Heart right ventricle (tissue), 16 donors: Measurements from ENCODE around the gene MARK1. TPM values are rescaled to one million over a fixed set of nuclear protein-coding genes. Genes with fewer than 3 reads are reported as not detected.

Experiments used
- ATAC-seq, 8 donors: fragments of 200-7000 bp; cut with Tn5 transposase; one replicate each; pipeline ENCODE4 v1.9.1; 2020; ENCODE audit warnings: mild to moderate bottlenecking in 8 of 8, moderate library complexity in 8 of 8, moderate number of reproducible peaks in 1 of 8
- DNase-seq, 2 donors: peaks; one replicate each; pipeline ENCODE4 v3.0.0-alpha.2; 2020
- H3K27ac ChIP-seq, 10 donors: fragments of 200-600 bp; sonication (generic) in 2 of 10; one replicate each; pipeline versions ENCODE4 v1.5.0 to v1.8.0; 2020 to 2022; ENCODE audit warnings: mild to moderate bottlenecking in 3 of 10
- H3K27me3 ChIP-seq, 7 donors: fragments of 200-600 bp; one replicate each; pipeline ENCODE4 v1.8.0; 2021 to 2022; ENCODE audit warnings: mild to moderate bottlenecking in 2 of 7
- H3K36me3 ChIP-seq, 9 donors: fragments of 200-600 bp; sonication (generic) in 1 of 9; one replicate each; pipeline versions ENCODE4 v1.5.0 to v1.8.0; 2020 to 2022; ENCODE audit warnings: mild to moderate bottlenecking in 2 of 9
- H3K4me1 ChIP-seq, 9 donors: fragments of 200-600 bp; sonication (generic) in 1 of 9; one replicate each; pipeline versions ENCODE4 v1.5.0 to v1.8.0; 2020 to 2022; ENCODE audit warnings: mild to moderate bottlenecking in 4 of 9
- H3K4me3 ChIP-seq, 10 donors: fragments of 200-600 bp; sonication (generic) in 2 of 10; one replicate each; pipeline versions ENCODE4 v1.5.0 to v1.8.0; 2020 to 2022; ENCODE audit warnings: mild to moderate bottlenecking in 7 of 10, moderate library complexity in 2 of 10
- H3K9me3 ChIP-seq, 11 donors: fragments of 200-600 bp in 10 of 11; sonication (generic) in 2 of 11; one replicate each; pipeline versions ENCODE4 v1.5.0 to v1.8.0; 2013 to 2022; ENCODE audit warnings: mild to moderate bottlenecking in 2 of 11, control low read depth in 1 of 11, moderate library complexity in 1 of 11
- CTCF ChIP-seq, 9 donors: fragments of 200-600 bp; sonication (generic) in 2 of 9; IDR thresholded peaks; one replicate each; pipeline versions ENCODE4 v1.5.0 to v1.8.0; 2021 to 2022; ENCODE audit warnings: antibody characterized with exemption in 9 of 9, mild to moderate bottlenecking in 5 of 9, moderate library complexity in 1 of 9
- WGBS, 2 donors: extraction: QIAGEN DNeasy Blood & Tissue Kit; methylation state at CpG; one replicate each; pipeline ENCODE4 v1.1.7; 2013; ENCODE audit warnings: inconsistent platforms in 1 of 2; 5-methylcytosine and 5-hydroxymethylcytosine counted together
- intact Hi-C, 10 donors: fragments of 100-400 bp; cut with DNase I; formaldehyde crosslinking; loops; one replicate each; pipeline versions ENCODE4 v1.11.1 to v1.14.2; 2022
- polyA plus RNA-seq, 2 donors: library from polyadenylated mRNA; stranded (reverse); fragments of 200-250 nt; gene quantifications; one replicate each; pipeline ENCODE4 v1.2.3, GENCODE V29; 2013
- total RNA-seq, 10 donors: library from RNA; stranded (reverse); fragmentation: NEBNext Ultra II Directional in 3 of 10; extraction: Animal tissue kit (Norgen Biotek cat#: 25700) in 3 of 10; gene quantifications; one replicate each; pipeline versions ENCODE4 v1.2.1 to v1.2.4, GENCODE V29; 2021 to 2023
- donor health status: Arrhythmogenic right ventricular cardiomyopathy.
- donor health status: ischemic (EF 13 %, LVEDD 7.1; RV severe dilation, severe dysfunction).
- donor health status: healthy with polysubstance abuse.
- donor health status: DM: no; HTN: yes; CAD: no.
- donor health status: DM: no; HTN: no; CAD: no.
- donor health status: ischemic (EF 25% LVEDD 6.9; RV normal size, moderate dysfunction).
- donor health status: ischemic (EF 25% LVEDD 5.7; RV mildly dilated, moderate dysfunction).
- donor health status: healthy.
- donor health status: DM: yes; HTN: yes; CAD: no.
- donor health status: Ischemic cardiomyopathy.
- donor health status: ischemic (EF 35%, LVEDD 5.7; RV mildly dilated, moderate dysfunction).
- donor health status: nonischemic (EF 11% LVEDD 7.7; RV severe dilation, severe dysfunction).
- donor health status: DM: yes; HTN: yes; CAD: no.
- donor health status: PGD.
- donor health status: ischemic (EF 29% LVEDD 5.4; RV normal size, mild dysfunction).
- donor health status: nonischemic (EF 23%, LVEDD 6.1; RV moderate dilation, normal function).

Gene MARK1
- total and polyA plus RNA-seq, 12 donors: 6.9 to 19.0 (median 14.9) TPM

GRCh38 chr1:220692436-220693228 is 164.7 kb downstream of the MARK1 start:
- Histone ChIP-seq H3K9me3 (no peaks in the 10 kb centered on the region), H3K4me3 (no peak overlapping the region), H3K36me3 (peaks cover 0 to 13% (median 0%) of the 10 kb centered on the region in 9 donors), H3K27ac (no peak overlapping the region), H3K27me3 (peaks cover 0 to 27% (median 0%) of the 10 kb centered on the region in 7 donors), H3K4me1 (peaks cover 0 to 25% (median 14%) of the 10 kb centered on the region in 9 donors)
- WGBS, 2 donors: 93 to 97% methylated on average over 8 of the region's 8 CpGs
- DNase-seq (no peak), ATAC-seq (no peak)
- no peak for TF ChIP-seq CTCF (IDR thresholded peaks at IDR 0.05)
- intact Hi-C loops: loop anchor here in 3 of 10 donors (5.0 kb wide), 3 partner anchors 40 to 85 kb away; no protein-coding TSS in a partner anchor

GRCh38 chr1:220694866-220695382 is 167.0 kb downstream of the MARK1 start:
- Histone ChIP-seq H3K4me3 (no peak overlapping the region), H3K4me1 (peaks cover 0 to 22% (median 10%) of the 10 kb centered on the region in 9 donors), H3K36me3 (peaks cover 0 to 22% (median 0%) of the 10 kb centered on the region in 9 donors), H3K27ac (no peak overlapping the region), H3K27me3 (peaks cover 0 to 20% (median 0%) of the 10 kb centered on the region in 7 donors), H3K9me3 (no peaks in the 10 kb centered on the region)
- intact Hi-C loops: loop anchor here in 3 of 10 donors (5.0 kb wide), 3 partner anchors 37 to 82 kb away; no protein-coding TSS in a partner anchor
- ATAC-seq: no peak
- WGBS, 2 donors: 98% methylated on average over 8 of the region's 8 CpGs
- no peak for TF ChIP-seq CTCF (IDR thresholded peaks at IDR 0.05)
- DNase-seq: no peak

GRCh38 chr1:220695426-220695825 is 167.5 kb downstream of the MARK1 start:
- whole genome bisulfite sequencing, 2 donors: 96 to 98% methylated on average over 4 of the region's 4 CpGs
- Histone ChIP-seq H3K9me3 (no peaks in the 10 kb centered on the region), H3K27ac (no peak overlapping the region), H3K27me3 (peaks cover 0 to 15% (median 0%) of the 10 kb centered on the region in 7 donors), H3K36me3 (peaks cover 0 to 22% (median 0%) of the 10 kb centered on the region in 9 donors), H3K4me3 (no peak overlapping the region), H3K4me1 (peaks cover 0 to 26% (median 11%) of the 10 kb centered on the region in 9 donors)
- TF ChIP-seq CTCF (IDR thresholded peaks at IDR 0.05): no peak
- intact Hi-C loops: no loop called here
- DNase-seq: no peak
- ATAC-seq: no peak

GRCh38 chr1:220696226-220696862 is 168.4 kb downstream of the MARK1 start:
- TF ChIP-seq CTCF (IDR thresholded peaks at IDR 0.05): no peak
- intact Hi-C loops: no loop called here
- no peak overlapping the region for H3K27ac ChIP-seq

More at GRCh38 chr1:220696226-220696862, 168.4 kb downstream of the MARK1 start:
- H3K4me1 ChIP-seq: peaks cover 0 to 28% (median 8%) of the 10 kb centered on the region in 9 donors
- WGBS, 2 donors: 96% methylated on average over 16 of the region's 16 CpGs
- peaks cover 0 to 22% (median 0%) of the 10 kb centered on the region in 9 donors for H3K36me3 ChIP-seq
- no peak overlapping the region for H3K4me3 ChIP-seq
- no peak for ATAC-seq
- H3K9me3 ChIP-seq: no peaks in the 10 kb centered on the region
- H3K27me3 ChIP-seq: peaks cover 0 to 6% (median 0%) of the 10 kb centered on the region in 7 donors
- DNase-seq: no peak
